GM12891 (cell line): ENCODE measurements around the gene LPCAT1. TPM values are rescaled to one million over a fixed set of nuclear protein-coding genes. Genes with fewer than 3 reads are reported as not detected.
"Not testable (repeated sequence)": the region's sequence is repeated elsewhere in the genome, so short reads cannot be mapped to it uniquely, and the experiment has no call there.

Experiments used
- DNase-seq: peaks from one replicate; pipeline ENCODE4 v3.0.0; 2011; ENCODE audit warnings: low spot score; ENCODE audit not compliant: insufficient read length
- FAIRE-seq: peaks from 2 replicates; lab custom pipeline; 2011; peaks lifted over from hg19 to GRCh38; lab: Jason Lieb, UNC
- PAX5 ChIP-seq: IDR thresholded peaks from 2 replicates; pipeline ENCODE4 v1.6.1; 2011; ENCODE audit warnings: low read length, moderate library complexity, mild to moderate bottlenecking; ENCODE audit not compliant: insufficient read depth, severe bottlenecking
- POLR2A ChIP-seq: IDR thresholded peaks from 2 replicates; pipeline ENCODE4 v1.6.1; 2011; ENCODE audit warnings: low read depth, low read length, control low read depth
- POLR2AphosphoS5 ChIP-seq: IDR thresholded peaks from 2 replicates; pipeline ENCODE4 v1.6.1; 2011; ENCODE audit warnings: low read depth, low read length, control low read depth
- POU2F2 ChIP-seq: IDR thresholded peaks from 2 replicates; pipeline ENCODE4 v1.6.1; 2011; ENCODE audit warnings: low read depth, mild to moderate bottlenecking, control low read depth, low read length, moderate library complexity
- SPI1 ChIP-seq: IDR thresholded peaks from 2 replicates; pipeline ENCODE4 v1.6.1; 2011; ENCODE audit warnings: low read depth, low read length, control low read depth
- TAF1 ChIP-seq: IDR thresholded peaks from 2 replicates; pipeline ENCODE4 v1.6.1; 2011; ENCODE audit warnings: low read depth, low read length, control low read depth
- polyA plus RNA-seq: library from polyadenylated mRNA; unstranded; fragments of >200 nt; gene quantifications from one replicate; pipeline ENCODE4 v1.2.1, GENCODE V29; 2012; ENCODE audit warnings: low read depth, missing spikeins, inconsistent platforms; ENCODE audit not compliant: missing spikeins

LPCAT1 gene, protein sequence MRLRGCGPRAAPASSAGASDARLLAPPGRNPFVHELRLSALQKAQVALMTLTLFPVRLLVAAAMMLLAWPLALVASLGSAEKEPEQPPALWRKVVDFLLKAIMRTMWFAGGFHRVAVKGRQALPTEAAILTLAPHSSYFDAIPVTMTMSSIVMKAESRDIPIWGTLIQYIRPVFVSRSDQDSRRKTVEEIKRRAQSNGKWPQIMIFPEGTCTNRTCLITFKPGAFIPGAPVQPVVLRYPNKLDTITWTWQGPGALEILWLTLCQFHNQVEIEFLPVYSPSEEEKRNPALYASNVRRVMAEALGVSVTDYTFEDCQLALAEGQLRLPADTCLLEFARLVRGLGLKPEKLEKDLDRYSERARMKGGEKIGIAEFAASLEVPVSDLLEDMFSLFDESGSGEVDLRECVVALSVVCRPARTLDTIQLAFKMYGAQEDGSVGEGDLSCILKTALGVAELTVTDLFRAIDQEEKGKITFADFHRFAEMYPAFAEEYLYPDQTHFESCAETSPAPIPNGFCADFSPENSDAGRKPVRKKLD
- 54.4 TPM for polyA plus RNA-seq

DNA sequence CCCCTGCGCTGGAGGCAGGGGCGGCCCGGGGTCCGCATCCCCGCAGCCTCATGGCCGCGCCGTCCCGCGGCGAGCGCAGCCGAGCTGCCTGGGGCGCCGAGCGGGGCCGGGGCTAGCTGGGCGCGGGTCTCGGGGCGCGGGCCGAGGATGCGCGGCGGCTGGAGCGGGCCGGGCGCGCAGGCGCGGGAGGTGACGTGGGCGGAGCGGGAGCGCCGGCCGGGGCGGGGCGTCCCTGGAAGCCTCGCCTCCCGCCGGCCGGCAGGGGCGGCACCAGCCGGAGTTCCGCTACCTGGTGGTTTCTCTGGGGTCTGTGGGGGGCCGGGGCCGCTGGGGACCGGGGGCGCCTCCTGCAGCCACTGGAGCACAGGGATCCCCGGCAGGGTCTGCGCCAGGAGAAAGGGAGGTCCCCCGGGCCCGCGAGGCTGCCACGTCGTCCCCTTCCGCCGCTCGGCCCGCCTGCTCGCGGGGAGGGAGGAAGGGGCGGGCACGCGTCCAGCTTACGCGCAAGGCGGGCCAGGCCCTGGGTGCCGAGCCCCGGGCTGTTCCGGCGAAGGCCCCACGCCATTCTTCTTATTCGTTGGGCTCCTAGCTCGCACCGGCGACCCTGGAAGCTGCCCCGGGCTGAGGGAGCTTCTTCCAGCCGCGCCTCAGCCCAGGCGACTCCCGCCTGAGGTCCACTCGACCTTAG is at the start of gene LPCAT1:
LPCAT1 (minus strand) TSS at position 168 of the 688 bp plus-strand sequence; CDS start at position 52, 116 bp downstream.
- TF ChIP-seq POLR2AphosphoS5 (peak; percentile 55), POU2F2 (0 out of 2 replicates have a peak, but pooled peaks have one; percentile 58), SPI1 (0 out of 2 replicates have a peak, but pooled peaks have one; percentile 0), PAX5 (no peak), POLR2A (peak; percentile 57; the same call in 1 of the 2 replicates), TAF1 (no peak)
- peak; percentile 89 for DNase-seq
- peak; percentile 97 for FAIRE-seq

GRCh38 chr5:1571875-1572274 is 48.1 kb upstream of the LPCAT1 start:
- FAIRE-seq, result not testable (repeated sequence)

GRCh38 chr5:1570975-1571374 is 47.2 kb upstream of the LPCAT1 start:
- TF ChIP-seq POLR2A, result no peak
- TF ChIP-seq PAX5, result no peak
- no peak for TF ChIP-seq POU2F2
- TF ChIP-seq SPI1, result no peak
- TF ChIP-seq POLR2AphosphoS5, result no peak
- no peak for TF ChIP-seq TAF1
- FAIRE-seq, result no peak
- no peak for DNase-seq

More at GRCh38 chr5:1571875-1572274, 48.1 kb upstream of the LPCAT1 start:
- not testable (repeated sequence) for DNase-seq

- FAIRE-seq, result no peak
- no peak for DNase-seq
- no peak for TF ChIP-seq TAF1
- no peak for TF ChIP-seq PAX5
- no peak for TF ChIP-seq SPI1
- TF ChIP-seq POU2F2, result no peak
- TF ChIP-seq POLR2AphosphoS5, result no peak
- no peak for TF ChIP-seq POLR2A
These were observed 44.6 kb upstream of the LPCAT1 start for GRCh38 chr5:1568201-1568979.

GRCh38 chr5:1567527-1568200 is 43.9 kb upstream of the LPCAT1 start:
- DNase-seq, FAIRE-seq: not testable (repeated sequence)

DNA sequence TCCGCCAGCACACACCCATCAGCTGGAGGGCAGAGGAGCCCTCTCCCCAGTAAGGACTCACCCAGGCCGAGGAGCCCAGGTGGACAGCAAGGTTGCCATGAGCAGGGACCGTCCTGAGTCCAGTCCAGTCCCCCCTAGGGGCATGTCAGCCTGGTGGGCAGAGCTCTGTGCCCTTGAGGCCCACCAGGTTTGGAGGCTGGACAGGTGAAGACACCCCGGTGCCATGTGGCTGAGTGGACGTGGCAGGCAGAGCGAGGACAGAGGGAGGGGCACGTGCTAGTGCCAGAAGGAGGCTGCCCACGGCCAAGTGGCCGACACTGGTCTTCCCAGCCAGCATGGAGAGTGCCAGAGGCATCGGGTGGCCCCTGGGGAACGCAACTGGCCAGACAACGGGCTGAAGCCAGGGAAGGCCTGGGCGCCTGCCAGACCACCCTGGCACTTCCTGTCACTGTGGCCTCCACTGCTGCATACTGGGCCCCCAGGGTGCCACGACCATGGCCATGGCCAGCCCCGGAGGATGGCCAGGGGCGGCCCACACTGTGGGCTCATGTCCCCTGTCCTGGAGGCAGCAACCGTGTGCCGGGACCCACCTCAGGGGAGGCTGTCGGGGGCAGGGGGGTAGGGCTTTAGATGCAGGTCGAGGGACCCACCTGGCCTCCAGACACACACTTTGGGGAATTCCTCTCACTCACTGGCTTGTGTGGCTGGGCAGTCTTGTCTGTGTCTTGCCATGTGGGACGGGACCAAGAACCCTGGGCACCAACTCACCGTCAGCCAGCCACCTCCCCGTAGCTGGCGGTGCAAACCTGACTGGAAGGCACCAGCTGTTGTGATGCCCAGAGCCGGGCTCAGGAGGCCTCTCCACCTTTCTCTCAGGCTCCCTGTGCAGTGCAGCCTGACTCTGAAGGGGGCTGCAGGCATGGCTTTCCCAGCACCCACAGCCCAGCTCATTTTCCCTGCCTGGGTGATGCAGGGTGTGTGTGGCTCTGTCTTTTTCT is 42.3 kb upstream of the LPCAT1 start:
- TF ChIP-seq SPI1 (no peak), POLR2AphosphoS5 (no peak), POLR2A (no peak)
- no peak for FAIRE-seq
- DNase-seq, result no peak

DNA sequence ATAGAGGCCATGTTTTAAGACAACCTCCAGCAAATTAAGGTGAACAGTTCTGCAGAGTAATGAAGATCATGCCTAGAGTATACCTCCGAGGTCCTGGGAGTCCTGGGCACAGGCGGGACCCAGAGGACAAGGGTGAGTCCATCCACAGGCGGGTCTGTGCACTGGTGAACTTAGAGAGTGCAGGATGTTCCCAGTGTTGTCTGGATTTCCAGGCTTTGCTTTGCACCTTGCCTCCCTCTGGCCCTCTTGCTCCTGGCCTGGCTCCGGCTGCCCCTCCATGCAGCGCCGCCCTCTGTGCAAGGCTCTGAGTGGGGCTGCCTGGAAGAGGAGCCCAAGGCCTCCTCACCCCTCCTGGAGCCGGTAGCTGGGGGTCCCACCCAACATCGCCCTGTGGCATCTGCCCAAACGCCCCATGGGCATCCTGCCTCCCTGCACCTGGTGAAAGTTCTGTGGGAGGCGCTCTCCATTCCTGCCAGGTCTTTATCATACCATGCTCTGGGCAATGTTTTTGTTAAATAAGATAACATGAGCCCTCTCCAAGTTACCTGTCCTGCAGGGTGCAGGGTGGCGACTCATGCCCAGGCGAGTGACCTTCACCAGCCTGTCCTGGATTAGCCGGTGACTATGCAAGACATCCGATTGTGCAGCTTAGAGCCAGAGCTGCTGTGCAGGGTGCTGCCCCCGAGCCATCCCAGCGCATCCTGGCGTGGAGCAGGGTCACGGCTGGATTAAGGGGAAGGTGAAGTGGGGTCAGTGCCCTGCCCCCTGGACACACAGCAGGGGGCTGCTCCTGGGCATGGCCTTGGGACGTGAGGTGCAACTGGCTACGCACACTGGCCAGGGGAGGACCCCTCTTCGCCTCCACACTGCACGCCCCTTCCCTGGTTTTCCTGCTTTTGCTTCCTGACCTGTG is 41.3 kb upstream of the LPCAT1 start:
- FAIRE-seq (no peak), DNase-seq (no peak)
- no peak for TF ChIP-seq POU2F2
- no peak for TF ChIP-seq SPI1
- TF ChIP-seq POLR2AphosphoS5, result no peak
- no peak for TF ChIP-seq PAX5
- no peak for TF ChIP-seq POLR2A
- TF ChIP-seq TAF1, result no peak

DNA sequence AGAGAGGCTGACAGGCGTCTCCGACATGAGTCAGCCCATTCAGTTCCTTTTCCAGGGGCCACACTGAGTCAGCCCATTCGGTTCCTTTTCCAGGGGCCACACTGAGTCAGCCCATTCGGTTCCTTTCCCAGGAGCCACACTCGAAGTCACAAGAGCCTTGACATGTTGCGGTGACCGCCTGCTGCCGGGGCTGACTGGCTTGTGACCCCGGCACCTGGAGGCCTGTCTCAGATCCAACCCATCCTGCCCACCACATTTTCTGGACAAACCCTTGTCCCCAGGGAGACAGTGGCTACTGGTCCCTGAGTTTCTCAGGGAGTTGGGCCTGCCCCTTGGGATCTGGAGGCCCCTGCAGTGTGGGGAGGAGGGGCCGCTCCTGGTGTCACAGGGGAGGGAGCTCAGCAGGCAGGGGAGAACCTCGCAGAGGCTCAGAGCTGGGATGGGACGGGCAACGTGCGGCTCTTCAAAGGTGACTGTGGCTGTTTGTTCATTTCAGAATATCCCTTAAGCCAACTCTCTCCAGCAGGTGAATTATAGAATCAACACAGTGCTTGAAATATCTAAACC is 40.5 kb upstream of the LPCAT1 start:
- TF ChIP-seq TAF1 (no peak), POLR2A (no peak)
- DNase-seq (no peak), FAIRE-seq (no peak)
